A549 (cell line): ENCODE results near the gene U2SURP.

Experiments
- CTCF ChIP-seq: fragments of >200 bp; sonication (Bioruptor Twin); formaldehyde crosslinking; IDR thresholded peaks from 3 replicates; pipeline ENCODE4 v1.5.1; 2016
- EHF ChIP-seq: fragments of 250-450 bp; sonication (Bioruptor Pico); IDR thresholded peaks from 2 replicates; pipeline ENCODE4 v1.5.0; 2020; ENCODE audit warnings: mild to moderate bottlenecking

DNA sequence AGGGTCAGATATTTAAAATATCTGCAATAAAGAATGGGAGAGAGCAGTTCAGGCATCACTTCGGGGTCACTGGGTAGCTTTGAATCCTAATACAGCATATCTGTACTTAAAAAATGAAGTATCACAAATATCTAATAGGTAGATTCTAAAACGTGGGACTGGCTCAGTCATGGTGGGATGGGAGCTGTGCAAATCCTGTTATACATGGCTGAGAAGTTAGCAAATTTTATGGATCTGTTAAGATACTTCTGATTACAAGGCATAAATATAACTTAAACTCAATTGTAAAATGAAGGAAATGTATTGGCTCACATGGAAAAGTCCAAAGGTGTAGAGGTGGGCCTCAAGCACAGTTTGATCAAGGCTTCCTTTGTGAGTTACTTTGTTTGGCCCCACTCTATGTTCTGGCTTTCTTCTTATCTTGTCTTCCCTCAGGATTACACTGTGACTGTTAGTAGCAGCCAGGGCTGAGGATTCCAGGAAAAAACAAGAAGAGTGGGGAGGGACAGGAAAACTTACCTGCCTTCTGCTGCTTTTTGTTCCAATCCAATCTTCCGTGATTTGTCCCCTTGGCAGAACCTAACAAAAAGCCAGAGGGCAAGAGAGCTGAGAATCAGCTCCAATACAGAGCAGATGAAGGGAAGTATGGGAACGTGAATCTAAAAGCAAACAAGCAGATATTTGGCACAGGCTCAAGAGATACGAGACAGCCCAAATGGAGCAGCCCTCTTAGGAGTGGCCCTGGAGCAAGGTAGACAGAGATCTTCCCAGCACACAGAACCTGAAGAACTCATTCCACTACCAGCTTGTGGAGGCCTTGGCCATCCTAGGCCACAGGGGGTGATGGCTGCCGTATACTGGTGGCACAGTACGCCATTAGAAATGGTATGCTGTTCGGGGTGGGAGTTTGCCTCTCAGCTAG lies 48.8 kb upstream of the U2SURP start:
- TF ChIP-seq CTCF (no peak), EHF (no peak)
